B cell (primary cell): ENCODE data around the gene STX7. TPM values are rescaled to one million over a fixed set of nuclear protein-coding genes. Genes with fewer than 3 reads are reported as not detected.

Source experiments
- ATAC-seq: fragments of 200-7000 bp; cut with Tn5 transposase; one replicate; pipeline ENCODE4 v1.10.0; 2021; ENCODE audit warnings: low read depth, mild to moderate bottlenecking, moderate number of reproducible peaks, moderate library complexity
- CTCF ChIA-PET: fragments of 350-600 bp; sonication (Branson Sonifier 250); formaldehyde crosslinking; loops from one replicate; lab custom pipeline; 2021; ENCODE audit warnings: antibody characterized with exemption, inconsistent platforms; lab: Charles Lee
- POLR2A ChIA-PET: fragments of 350-600 bp; sonication (Branson Sonifier 250); formaldehyde crosslinking; loops from one replicate; lab custom pipeline; 2021; ENCODE audit warnings: antibody characterized with exemption; lab: Charles Lee
- DNase-seq: peaks from one replicate; pipeline ENCODE4 v3.0.0; 2013
- H2AFZ ChIP-seq: 2 replicates; pipeline ENCODE4 v1.6.1; 2012; ENCODE audit warnings: mild to moderate bottlenecking, low read depth, low read length; ENCODE audit not compliant: insufficient read depth, poor library complexity, severe bottlenecking
- H3K27ac ChIP-seq, 2 donors: 1 replicate in 1 of 2; 2 replicates in 1 of 2; pipeline ENCODE4 v1.5.1; 2012 to 2013; ENCODE audit warnings: low read length in 2 of 2, mild to moderate bottlenecking in 2 of 2, moderate library complexity in 1 of 2
- H3K27me3 ChIP-seq, 4 experiments: fragments of 200-600 bp in 1 of 4; sonication (generic) in 1 of 4; replicated peaks in 1 of 4; 1 replicate in 2 of 4; 2 replicates in 2 of 4; pipeline versions ENCODE4 v1.6.1 to v1.7.0; 2013 to 2016; ENCODE audit warnings: low read length in 3 of 4, mild to moderate bottlenecking in 2 of 4, mixed read lengths in 1 of 4, moderate library complexity in 1 of 4; ENCODE audit not compliant: insufficient read depth in 4 of 4, control insufficient read depth in 3 of 4; ENCODE audit errors: control extremely low read depth in 1 of 4
- H3K36me3 ChIP-seq, 2 experiments: replicated peaks in 1 of 2; 1 replicate in 1 of 2; 2 replicates in 1 of 2; pipeline versions ENCODE4 v1.6.1 to v1.7.1; 2013; ENCODE audit warnings: low read length in 1 of 2; ENCODE audit not compliant: insufficient read depth in 2 of 2, control insufficient read depth in 1 of 2; ENCODE audit errors: control extremely low read depth in 1 of 2, extremely low read depth in 1 of 2
- H3K4me1 ChIP-seq, 2 donors: fragments of 200-600 bp in 1 of 2; sonication (generic) in 1 of 2; 1 replicate in 1 of 2; 2 replicates in 1 of 2; pipeline versions ENCODE4 v1.5.1 to v1.6.1; 2013 to 2017; ENCODE audit warnings: low read length in 2 of 2; ENCODE audit not compliant: control insufficient read depth in 2 of 2, insufficient read depth in 2 of 2
- H3K4me2 ChIP-seq: replicated peaks from 2 replicates; pipeline ENCODE3; 2012; ENCODE audit warnings: mild to moderate bottlenecking, low read depth, low read length; ENCODE audit not compliant: poor library complexity, severe bottlenecking
- H3K4me3 ChIP-seq, 5 experiments: fragments of 200-600 bp in 1 of 5; sonication (generic) in 1 of 5; 1 replicate in 3 of 5; 2 replicates in 2 of 5; pipeline versions ENCODE4 v1.5.1 to v1.7.0; 2011 to 2016; ENCODE audit warnings: low read length in 4 of 5, mild to moderate bottlenecking in 4 of 5, low read depth in 2 of 5, control low read depth in 1 of 5, moderate library complexity in 1 of 5; ENCODE audit not compliant: insufficient read depth in 1 of 5; ENCODE audit errors: control extremely low read depth in 1 of 5, extremely low read depth in 1 of 5
- H3K79me2 ChIP-seq: fragments of 200-600 bp; sonication (generic); one replicate; pipeline ENCODE4 v1.6.0; 2016; ENCODE audit warnings: low read length; ENCODE audit not compliant: control insufficient read depth, insufficient read depth
- H3K9ac ChIP-seq: fragments of 200-600 bp; sonication (generic); 2 replicates; pipeline ENCODE4 v1.6.1; 2017; ENCODE audit warnings: mild to moderate bottlenecking, low read length, moderate library complexity
- H3K9me3 ChIP-seq, 3 donors: one replicate each; pipeline versions ENCODE4 v1.6.1 to v1.7.1; 2013; ENCODE audit warnings: low read length in 2 of 3; ENCODE audit not compliant: control insufficient read depth in 2 of 3, insufficient read depth in 1 of 3; ENCODE audit errors: control extremely low read depth in 1 of 3
- H4K20me1 ChIP-seq: 2 replicates; pipeline ENCODE4 v1.6.0; 2012; ENCODE audit warnings: mild to moderate bottlenecking, low read length; ENCODE audit not compliant: insufficient read depth, control insufficient read depth, poor library complexity, severe bottlenecking
- H3K27ac Mint-ChIP-seq: one replicate; pipeline ENCODE4 v1.8.0; 2021; ENCODE audit warnings: mixed read lengths
- H3K27me3 Mint-ChIP-seq: one replicate; pipeline ENCODE4 v1.8.0; 2021; ENCODE audit warnings: mixed read lengths
- H3K4me1 Mint-ChIP-seq: one replicate; pipeline ENCODE4 v1.8.0; 2021; ENCODE audit warnings: mixed read lengths
- H3K4me3 Mint-ChIP-seq: one replicate; pipeline ENCODE4 v1.8.0; 2021; ENCODE audit warnings: mixed read lengths
- H3K9me3 Mint-ChIP-seq: one replicate; pipeline ENCODE4 v1.8.0; 2022; ENCODE audit warnings: mixed read lengths; ENCODE audit not compliant: insufficient read depth
- CTCF ChIP-seq: fragments of 200-600 bp; IDR thresholded peaks from one replicate; pipeline ENCODE4 v1.8.0; 2022; ENCODE audit warnings: antibody characterized with exemption, mild to moderate bottlenecking
- EZH2 ChIP-seq: IDR thresholded peaks from 2 replicates; pipeline ENCODE4 v1.6.1; 2012; ENCODE audit warnings: borderline replicate concordance, low read depth, mild to moderate bottlenecking, moderate library complexity, low read length; ENCODE audit not compliant: insufficient read depth, poor library complexity, severe bottlenecking
- WGBS: methylation state at CpG from one replicate; pipeline ENCODE4 v1.1.5; 2013; ENCODE audit warnings: missing lambda C conversion rate; ENCODE audit not compliant: insufficient coverage; 5-methylcytosine and 5-hydroxymethylcytosine counted together
- intact Hi-C: fragments of 100-400 bp; cut with micrococcal nuclease; formaldehyde crosslinking; loops from one replicate; pipeline ENCODE4 v1.10.0; 2022
- polyA plus RNA-seq: library from polyadenylated mRNA; depleted of rRNA; stranded (reverse); fragments of >200 nt; gene quantifications from 2 replicates; pipeline ENCODE4 v1.2.3, GENCODE V29; 2012
- total RNA-seq, 2 donors: library from RNA; stranded (reverse); fragments of 120-200 nt in 1 of 2; gene quantifications; 1 replicate in 1 of 2; 2 replicates in 1 of 2; pipeline versions ENCODE4 v1.2.3 to v1.2.4, GENCODE V29; 2013 to 2022

STX7 gene
- total and polyA plus RNA-seq, 2 donors (not counting 1 experiment from before 2014, with no cell fraction given): 70.9 to 221 TPM

GRCh38 chr6:132479131-132479530 lies 33.8 kb downstream of the STX7 start:
- TF ChIP-seq CTCF: no peak
- no peak for TF ChIP-seq EZH2
- no peak for ATAC-seq
- Histone ChIP-seq H3K79me2 (peaks cover 98% of the 10 kb centered on the region), H3K9ac (no peak overlapping the region), H3K9me3 (no peaks in the 10 kb centered on the region), H2AFZ (no peak overlapping the region), H3K4me2 (no peak overlapping the region), H3K27me3 (no peaks in the 10 kb centered on the region), H3K36me3 (peaks cover 15 to 63% of the 10 kb centered on the region in 2 experiments), H3K4me1 (peaks cover 49 to 70% of the 10 kb centered on the region in 2 donors), H4K20me1 (peaks cover 77% of the 10 kb centered on the region), H3K27ac (peak overlapping the region in 1 of 2 donors; percentile 92), H3K4me3 (no peak overlapping the region)
- POLR2A ChIA-PET: interaction anchor here (0.6 kb wide), 1 partner anchor 101 kb away, joined by 12 read pairs; no protein-coding TSS in a partner anchor
- WGBS: 95% methylated on average over 2 of the region's 2 CpGs
- Mint-ChIP-seq H3K27me3 (no peaks in the 10 kb centered on the region), H3K4me1 (peaks cover 78% of the 10 kb centered on the region), H3K4me3 (no peak overlapping the region), H3K9me3 (no peaks in the 10 kb centered on the region), H3K27ac (peak overlapping the region; percentile 12)
- intact Hi-C loops: no loop called here
- CTCF ChIA-PET: interaction anchor here (1.5 to 2.1 kb wide), 2 partner anchors 181 to 199 kb away, joined by 5 to 12 read pairs; no protein-coding TSS in a partner anchor
- DNase-seq: no peak

GRCh38 chr6:132478674-132479073 lies 34.2 kb downstream of the STX7 start:
- H3K4me3 Mint-ChIP-seq: no peak overlapping the region
- Histone ChIP-seq H3K27me3 (no peaks in the 10 kb centered on the region), H3K4me3 (no peak overlapping the region), H3K9me3 (no peaks in the 10 kb centered on the region), H3K27ac (peak overlapping the region in 1 of 2 donors; percentile 44), H2AFZ (no peak overlapping the region), H3K79me2 (peaks cover 98% of the 10 kb centered on the region), H4K20me1 (peaks cover 77% of the 10 kb centered on the region), H3K4me2 (peak overlapping the region; percentile 25), H3K9ac (no peak overlapping the region), H3K36me3 (peaks cover 14 to 65% of the 10 kb centered on the region in 2 experiments), H3K4me1 (peaks cover 44 to 66% of the 10 kb centered on the region in 2 donors)
- no peak overlapping the region for H3K27ac Mint-ChIP-seq
- intact Hi-C loops: no loop called here
- ChIA-PET CTCF (interaction anchor here (1.5 to 2.1 kb wide), 2 partner anchors 180 to 199 kb away, joined by 5 to 12 read pairs; no protein-coding TSS in a partner anchor), POLR2A (interaction anchor here (0.6 kb wide), 1 partner anchor 100 kb away, joined by 12 read pairs; no protein-coding TSS in a partner anchor)
- WGBS: 94% methylated on average over 5 of the region's 5 CpGs
- H3K9me3 Mint-ChIP-seq: no peaks in the 10 kb centered on the region
- DNase-seq (no peak), ATAC-seq (no peak)
- peaks cover 75% of the 10 kb centered on the region for H3K4me1 Mint-ChIP-seq
- TF ChIP-seq CTCF (no peak), EZH2 (no peak)
- H3K27me3 Mint-ChIP-seq: no peaks in the 10 kb centered on the region
